Cerebellar cortex (tissue), 1 donor: ENCODE measurements around the gene TEKT4.
"Not testable (repeated sequence)": the region's sequence is repeated elsewhere in the genome, so short reads cannot be mapped to it uniquely, and the experiment has no call there.

ENCODE experiments used
- DNase-seq: peaks from one replicate; pipeline ENCODE4 v3.0.0-alpha.2; 2015; ENCODE audit warnings: low spot score

TEKT4 gene, protein sequence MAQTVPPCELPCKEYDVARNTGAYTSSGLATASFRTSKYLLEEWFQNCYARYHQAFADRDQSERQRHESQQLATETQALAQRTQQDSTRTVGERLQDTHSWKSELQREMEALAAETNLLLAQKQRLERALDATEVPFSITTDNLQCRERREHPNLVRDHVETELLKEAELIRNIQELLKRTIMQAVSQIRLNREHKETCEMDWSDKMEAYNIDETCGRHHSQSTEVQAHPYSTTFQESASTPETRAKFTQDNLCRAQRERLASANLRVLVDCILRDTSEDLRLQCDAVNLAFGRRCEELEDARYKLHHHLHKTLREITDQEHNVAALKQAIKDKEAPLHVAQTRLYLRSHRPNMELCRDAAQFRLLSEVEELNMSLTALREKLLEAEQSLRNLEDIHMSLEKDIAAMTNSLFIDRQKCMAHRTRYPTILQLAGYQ

GRCh38 chr2:94871226-94872087 is at the start of gene TEKT4:
TEKT4 (plus strand) TSS chr2:94871430; CDS start chr2:94871580, 150 bp downstream.
- DNase-seq: no peak

GRCh38 chr2:94839224-94839623 is 32.0 kb upstream of the TEKT4 start:
- DNase-seq: not testable (repeated sequence)

GRCh38 chr2:94856856-94857255 is 14.4 kb upstream of the TEKT4 start:
- not testable (repeated sequence) for DNase-seq

GRCh38 chr2:94857367-94858162 is 13.7 kb upstream of the TEKT4 start:
- DNase-seq: not testable (repeated sequence)

- not testable (repeated sequence) for DNase-seq
Observed at GRCh38 chr2:94858163-94858888, 12.9 kb upstream of the TEKT4 start.

GRCh38 chr2:94861308-94862152 is 9.7 kb upstream of the TEKT4 start:
- DNase-seq: no peak

- DNase-seq: not testable (repeated sequence)
Observed at GRCh38 chr2:94862903-94863302, 8.3 kb upstream of the TEKT4 start.

DNA sequence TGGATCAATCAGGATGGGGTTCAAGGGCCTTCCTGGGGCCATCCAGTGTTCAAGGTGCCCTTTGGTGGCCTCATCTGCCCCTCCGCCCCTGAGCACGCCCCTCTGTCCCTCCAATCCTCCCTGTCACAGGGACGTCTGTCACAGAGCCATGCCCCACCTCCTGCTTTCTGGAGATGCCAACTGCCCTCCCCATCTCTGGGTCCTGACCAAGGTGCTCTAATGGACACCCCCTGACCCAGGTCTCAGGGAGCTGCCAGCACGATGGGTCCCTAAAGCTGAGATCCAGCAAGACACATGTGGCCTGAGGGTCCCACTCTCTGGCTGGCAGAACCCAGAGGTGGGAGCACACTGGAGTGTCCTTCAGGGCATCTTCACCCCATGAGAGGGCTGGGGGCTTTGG is 2.1 kb upstream of the TEKT4 start:
- no peak for DNase-seq

DNA sequence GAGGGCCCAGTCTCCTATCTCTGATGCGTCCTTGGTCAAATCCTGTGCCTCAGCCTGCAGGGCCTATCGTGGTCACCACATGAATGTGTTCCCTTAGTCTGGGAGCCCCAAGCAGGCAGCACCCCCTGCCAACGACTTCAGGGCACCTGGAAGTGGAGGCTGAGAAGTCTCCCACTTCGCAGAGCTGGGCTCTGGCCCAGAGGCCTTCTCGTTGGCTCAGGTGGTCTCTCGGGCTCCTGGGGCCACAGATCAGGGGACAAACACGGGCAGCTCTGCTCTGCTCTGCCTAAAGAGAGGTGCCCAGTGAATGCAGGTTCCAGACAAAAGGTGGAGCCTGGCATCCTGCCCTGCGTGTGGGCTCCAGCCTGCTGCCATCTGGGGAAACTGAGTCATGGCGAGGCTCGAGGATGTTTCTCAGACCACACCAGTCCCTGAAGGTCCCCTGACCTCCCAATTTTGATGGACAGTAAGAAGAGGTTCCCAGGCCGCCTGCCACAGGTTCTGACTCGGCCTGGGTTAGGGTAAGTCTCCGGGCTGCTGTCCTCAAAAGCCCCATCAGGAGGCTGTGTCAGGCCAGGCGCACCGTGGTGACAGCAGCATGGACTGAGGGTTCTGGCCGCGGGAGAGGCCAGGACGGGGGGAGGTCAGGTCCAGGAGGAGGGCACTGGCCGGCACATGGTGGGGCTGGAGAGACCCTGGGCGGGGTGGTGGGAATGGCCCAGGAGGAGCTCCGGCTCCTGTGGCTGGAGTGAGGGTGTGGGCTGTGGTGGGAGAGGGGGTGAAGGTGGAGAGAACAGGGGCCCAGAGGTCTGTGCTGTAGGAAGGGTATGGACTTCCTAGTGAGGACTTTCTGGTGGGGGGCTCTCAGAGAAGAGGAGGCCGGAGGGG is 1.4 kb upstream of the TEKT4 start:
- DNase-seq: no peak

GRCh38 chr2:94870440-94871225 is 597 bp upstream of the TEKT4 start:
- DNase-seq: peak; percentile 3

DNA sequence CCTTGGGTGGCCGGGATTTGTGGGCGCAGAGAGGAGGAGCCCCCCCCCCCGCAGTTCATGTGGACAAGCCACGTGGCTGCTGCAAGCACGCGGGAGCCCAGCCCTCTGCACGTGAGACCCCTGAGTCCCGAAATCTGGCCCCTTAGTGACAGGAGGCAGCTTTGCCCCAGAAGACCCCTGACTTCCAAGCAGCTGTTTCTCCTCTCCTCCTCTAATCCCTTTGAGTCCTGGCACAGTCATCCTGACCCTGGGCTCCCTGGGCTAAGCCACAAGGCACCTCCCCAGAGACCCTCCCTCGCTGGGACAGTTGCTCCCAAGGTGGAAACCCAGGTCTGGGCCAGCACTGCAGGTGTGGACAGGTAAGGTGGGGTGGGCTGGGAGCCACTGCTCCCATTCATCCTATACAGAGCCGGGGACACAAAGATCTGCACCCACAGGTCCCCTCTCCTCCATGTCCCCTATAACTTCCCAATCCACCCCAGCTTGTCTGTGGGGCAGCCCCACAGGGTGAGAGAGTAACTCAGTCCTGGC is 923 bp downstream of the TEKT4 start:
- no peak for DNase-seq

DNA sequence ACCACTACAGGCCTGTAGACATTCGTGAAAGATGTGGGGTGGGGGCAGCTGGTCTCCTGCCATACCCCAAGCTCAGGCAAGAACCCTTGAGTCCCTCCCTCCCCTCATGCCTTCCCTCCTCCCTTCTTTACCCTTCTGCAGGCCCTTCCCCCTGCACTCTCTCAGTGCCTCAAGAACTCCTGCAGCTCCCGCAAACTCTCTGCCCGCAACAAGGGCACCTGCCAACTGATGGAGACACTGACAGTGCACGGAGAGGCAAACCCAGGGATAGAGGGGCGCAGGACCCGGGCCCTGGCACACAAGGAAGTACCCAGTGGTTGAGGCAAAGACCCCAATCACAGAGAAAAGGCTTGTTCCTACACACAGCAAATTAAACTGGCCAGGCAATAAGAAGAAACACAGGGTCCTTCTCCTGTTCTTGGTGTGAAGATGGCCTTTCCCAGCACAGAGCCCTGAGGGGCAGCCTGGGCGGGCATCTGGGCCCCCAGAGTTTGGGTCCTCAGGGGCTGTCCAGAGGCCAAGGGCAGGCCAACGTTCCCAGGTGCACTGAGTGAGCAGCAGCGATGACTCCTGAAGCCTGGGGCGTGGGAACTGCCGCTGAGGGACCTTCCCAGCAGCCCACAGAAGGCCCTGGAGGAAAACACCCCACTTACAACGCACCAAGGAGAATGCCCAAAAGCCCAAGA is 1.6 kb downstream of the TEKT4 start:
- no peak for DNase-seq

GRCh38 chr2:94873362-94874276 is 2.4 kb downstream of the TEKT4 start:
- DNase-seq: no peak

DNA sequence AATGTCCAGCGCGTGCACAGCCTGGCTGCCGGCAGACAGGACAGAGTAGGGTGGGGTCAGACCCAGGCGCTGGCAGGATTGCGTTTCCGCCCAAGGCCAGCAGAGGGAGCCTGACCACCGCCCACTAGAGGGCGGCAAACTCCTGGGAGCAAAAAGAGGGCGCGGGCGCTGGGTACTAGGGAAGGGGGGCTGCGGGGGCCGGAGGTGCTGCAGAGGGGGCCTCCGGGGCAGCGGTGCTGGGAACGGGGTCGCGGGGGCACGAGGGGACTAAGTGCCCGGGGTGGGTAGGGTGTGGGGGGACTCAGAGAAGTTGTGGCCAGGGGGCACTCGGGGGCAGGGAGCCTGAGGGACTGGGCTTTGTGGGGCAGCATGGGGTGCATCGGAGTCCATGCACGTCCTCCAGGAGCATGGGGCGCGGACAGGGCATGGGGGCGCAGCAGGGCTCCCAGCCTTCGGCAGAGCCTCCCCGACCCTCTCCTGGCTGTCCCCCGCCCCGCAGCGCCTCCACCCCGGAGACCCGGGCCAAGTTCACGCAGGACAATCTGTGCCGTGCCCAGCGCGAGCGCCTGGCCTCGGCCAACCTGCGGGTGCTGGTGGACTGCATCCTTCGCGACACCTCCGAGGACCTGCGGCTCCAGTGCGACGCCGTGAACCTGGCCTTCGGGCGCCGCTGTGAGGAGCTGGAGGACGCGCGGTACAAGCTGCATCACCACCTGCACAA is 3.2 kb downstream of the TEKT4 start:
- peak; percentile 17 for DNase-seq

- DNase-seq: no peak
Observed at GRCh38 chr2:94875064-94875819, 4.0 kb downstream of the TEKT4 start.
